HUES6 (cell line): Measurements from ENCODE around the gene SLC6A12.
"Not testable (repeated sequence)": the region's sequence is repeated elsewhere in the genome, so short reads cannot be mapped to it uniquely, and the experiment has no call there.

Experiments used
- H3K27ac ChIP-seq: 2 replicates; pipeline ENCODE4 v1.7.0; 2013; ENCODE audit warnings: low read depth, mild to moderate bottlenecking, low read length, inconsistent platforms
- H3K27me3 ChIP-seq: 2 replicates; pipeline ENCODE4 v1.6.1; 2013; ENCODE audit warnings: low read length; ENCODE audit not compliant: control insufficient read depth, insufficient read depth
- H3K36me3 ChIP-seq: 2 replicates; pipeline ENCODE4 v1.6.1; 2013; ENCODE audit warnings: low read length; ENCODE audit not compliant: control insufficient read depth, insufficient read depth
- H3K4me1 ChIP-seq: 2 replicates; pipeline ENCODE4 v1.6.1; 2013; ENCODE audit warnings: low read length; ENCODE audit not compliant: control insufficient read depth, insufficient read depth
- H3K4me3 ChIP-seq: 2 replicates; pipeline ENCODE4 v1.5.1; 2013; ENCODE audit warnings: low read depth, low read length
- H3K9ac ChIP-seq: one replicate; pipeline ENCODE4 v1.6.1; 2013; ENCODE audit warnings: mild to moderate bottlenecking, low read length
- H3K9me3 ChIP-seq: 2 replicates; pipeline ENCODE4 v1.6.1; 2013; ENCODE audit warnings: low read depth, low read length; ENCODE audit not compliant: control insufficient read depth, insufficient read depth

Gene SLC6A12

GRCh38 chr12:226401-226800 lies 12.4 kb upstream of the SLC6A12 start:
- Histone ChIP-seq H3K4me1 (no peaks in the 10 kb centered on the region), H3K9ac (no peak overlapping the region), H3K9me3 (no peaks in the 10 kb centered on the region), H3K4me3 (no peak overlapping the region), H3K36me3 (no peaks in the 10 kb centered on the region), H3K27ac (no peak overlapping the region), H3K27me3 (no peaks in the 10 kb centered on the region; the same call in 1 of the 2 replicates)

- Histone ChIP-seq H3K27ac (no peak overlapping the region), H3K36me3 (no peaks in the 10 kb centered on the region), H3K9me3 (no peaks in the 10 kb centered on the region), H3K27me3 (no peaks in the 10 kb centered on the region; the same call in 1 of the 2 replicates), H3K4me1 (0 out of 2 replicates have a peak, but pooled peaks cover 2% of the 10 kb centered on the region), H3K4me3 (no peak overlapping the region), H3K9ac (no peak overlapping the region)
These were observed 11.1 kb upstream of the SLC6A12 start for GRCh38 chr12:225012-225411.

DNA sequence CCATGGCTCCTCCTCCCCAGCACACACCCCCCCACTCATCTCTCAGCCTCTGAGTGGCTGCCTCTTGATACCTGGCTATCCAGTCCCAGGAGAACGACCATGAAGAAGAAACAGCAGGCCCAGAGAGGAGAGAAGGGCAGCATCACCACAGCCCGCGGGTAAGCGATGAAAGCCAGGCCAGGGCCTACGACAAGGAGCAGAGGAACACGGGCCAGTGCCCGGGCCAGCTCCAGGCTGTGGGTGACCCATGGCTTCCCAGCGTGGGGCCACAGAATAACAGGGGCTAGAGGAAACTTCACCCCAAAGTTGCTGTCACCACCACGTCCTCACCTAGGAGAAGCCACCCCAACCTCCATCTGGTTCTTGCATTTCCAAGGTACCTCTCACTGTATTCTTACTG lies 10.4 kb upstream of the SLC6A12 start:
- H3K4me3 ChIP-seq, result no peak overlapping the region
- H3K4me1 ChIP-seq, result 0 out of 2 replicates have a peak, but pooled peaks cover 2% of the 10 kb centered on the region
- H3K27me3 ChIP-seq, result no peaks in the 10 kb centered on the region; the same call in 1 of the 2 replicates
- no peak overlapping the region for H3K9ac ChIP-seq
- no peaks in the 10 kb centered on the region for H3K9me3 ChIP-seq
- no peak overlapping the region for H3K27ac ChIP-seq
- H3K36me3 ChIP-seq, result no peaks in the 10 kb centered on the region

DNA sequence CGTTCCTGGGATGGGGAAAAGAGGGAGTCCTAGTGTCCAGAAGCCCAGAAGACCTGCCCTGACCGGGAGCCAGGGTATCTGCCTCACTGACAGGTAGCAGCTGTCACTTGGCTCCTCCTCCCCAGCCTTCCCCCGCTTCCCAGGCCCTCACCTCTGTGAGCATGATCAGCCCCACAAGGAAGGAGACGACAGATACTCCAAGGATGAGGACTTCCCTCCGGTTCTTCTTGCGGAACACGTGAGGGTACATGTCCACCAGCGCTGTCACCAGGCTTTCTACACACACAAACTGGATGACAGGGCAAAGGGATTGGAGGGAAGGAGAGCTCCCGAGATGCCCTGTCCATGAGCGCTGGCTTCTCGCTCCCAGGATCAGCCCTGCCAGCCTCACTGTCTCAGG lies 9.9 kb upstream of the SLC6A12 start:
- H3K9me3 ChIP-seq, result no peaks in the 10 kb centered on the region
- H3K36me3 ChIP-seq, result no peaks in the 10 kb centered on the region

GRCh38 chr12:221736-222135 lies 7.8 kb upstream of the SLC6A12 start:
- no peak overlapping the region for H3K27ac ChIP-seq
- 0 out of 2 replicates have a peak, but pooled peaks cover 2% of the 10 kb centered on the region for H3K4me1 ChIP-seq
- H3K9ac ChIP-seq, result no peak overlapping the region
- H3K36me3 ChIP-seq, result no peaks in the 10 kb centered on the region
- no peak overlapping the region for H3K4me3 ChIP-seq
- H3K27me3 ChIP-seq, result peaks cover 3% of the 10 kb centered on the region; the same call in 1 of the 2 replicates
- no peaks in the 10 kb centered on the region for H3K9me3 ChIP-seq

More for the DNA sequence above, 9.9 kb upstream of the SLC6A12 start:
- H3K4me3 ChIP-seq, result no peak overlapping the region
- H3K27me3 ChIP-seq, result no peaks in the 10 kb centered on the region; the same call in 1 of the 2 replicates
- no peak overlapping the region for H3K9ac ChIP-seq
- no peak overlapping the region for H3K27ac ChIP-seq
- H3K4me1 ChIP-seq, result 0 out of 2 replicates have a peak, but pooled peaks cover 2% of the 10 kb centered on the region

DNA sequence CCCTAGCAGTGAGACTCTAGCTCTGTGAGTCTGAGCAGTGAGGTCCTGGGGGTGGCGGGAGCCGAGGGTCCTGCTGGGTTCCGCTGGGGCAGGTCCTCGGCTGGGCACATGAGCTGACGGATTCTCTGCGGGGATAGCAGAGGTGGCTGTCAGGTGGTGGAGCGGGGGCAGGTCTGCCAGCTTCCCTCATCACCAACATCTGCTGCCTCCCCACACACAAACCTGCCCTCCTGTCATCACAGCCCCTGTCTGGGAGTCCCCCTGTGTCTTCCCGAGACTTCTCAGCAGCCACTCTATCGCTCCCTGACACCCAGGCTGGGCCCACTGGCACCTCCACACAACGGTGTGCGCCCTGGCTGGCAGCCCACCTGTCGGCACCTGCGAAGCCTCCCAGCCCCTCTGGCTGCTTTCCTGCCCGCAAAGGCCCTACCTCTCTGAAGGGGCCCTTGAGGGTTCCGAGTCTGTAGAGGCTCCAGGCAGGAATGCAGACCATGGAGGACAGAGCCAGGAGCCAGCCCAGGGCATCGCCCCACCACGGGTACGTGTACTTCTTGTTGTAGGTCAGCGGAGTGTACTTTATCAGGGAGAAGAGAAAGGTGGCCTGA lies 7.1 kb upstream of the SLC6A12 start:
- no peak overlapping the region for H3K4me3 ChIP-seq
- H3K36me3 ChIP-seq, result no peaks in the 10 kb centered on the region
- H3K27me3 ChIP-seq, result peaks cover 7% of the 10 kb centered on the region; the same call in 1 of the 2 replicates
- no peak overlapping the region for H3K9ac ChIP-seq
- no peak overlapping the region for H3K27ac ChIP-seq
- H3K9me3 ChIP-seq, result no peaks in the 10 kb centered on the region
- 0 out of 2 replicates have a peak, but pooled peaks cover 2% of the 10 kb centered on the region for H3K4me1 ChIP-seq

DNA sequence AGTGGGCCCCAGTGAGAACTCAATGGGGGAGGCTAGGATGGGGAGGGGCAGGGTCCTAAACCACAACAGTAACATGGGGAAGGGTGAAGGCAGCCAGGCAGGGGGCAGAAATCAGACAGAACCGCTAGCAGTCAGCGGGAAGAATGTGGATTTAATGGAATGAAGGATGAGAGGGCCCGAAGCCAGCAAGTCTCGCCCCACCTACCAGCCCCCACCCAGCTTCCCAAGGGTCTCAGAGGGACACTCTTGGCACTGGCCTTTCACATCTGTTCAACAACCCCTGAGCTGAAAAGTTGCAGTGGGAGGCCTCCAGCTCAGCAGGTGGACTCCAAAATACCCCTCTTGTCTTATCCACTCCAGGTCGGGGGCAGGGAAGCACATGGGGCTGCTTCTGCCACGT lies 6.5 kb upstream of the SLC6A12 start:
- Histone ChIP-seq H3K27ac (no peak overlapping the region), H3K4me3 (no peak overlapping the region), H3K36me3 (no peaks in the 10 kb centered on the region), H3K9me3 (no peaks in the 10 kb centered on the region), H3K9ac (no peak overlapping the region), H3K4me1 (0 out of 2 replicates have a peak, but pooled peaks cover 2% of the 10 kb centered on the region), H3K27me3 (peaks cover 12% of the 10 kb centered on the region; the same call in 1 of the 2 replicates)

DNA sequence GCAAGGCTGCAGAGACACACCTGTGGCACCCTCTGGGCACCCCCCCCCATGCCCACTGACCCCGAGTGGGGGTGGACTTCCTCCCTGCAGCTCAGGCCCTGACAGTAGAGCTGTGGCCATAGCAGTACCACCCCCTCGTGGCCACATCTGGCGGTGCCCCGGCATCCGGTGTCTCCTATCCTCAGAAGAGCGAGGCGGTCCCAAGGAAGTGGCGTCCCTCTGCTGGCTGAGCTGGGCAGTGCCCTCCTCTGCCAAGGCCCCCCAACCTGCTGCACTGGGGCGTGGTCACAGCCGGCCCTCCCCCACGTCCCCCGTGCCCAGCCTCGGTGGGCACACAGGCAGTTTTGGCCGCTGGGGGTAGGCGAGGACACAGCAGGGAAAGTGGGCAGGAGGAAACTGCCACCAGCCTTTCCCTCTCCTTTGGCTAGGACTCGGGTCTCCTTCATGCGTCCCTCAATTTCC lies 6.0 kb upstream of the SLC6A12 start:
- Histone ChIP-seq H3K27me3 (peaks cover 18% of the 10 kb centered on the region; the same call in 1 of the 2 replicates), H3K36me3 (no peaks in the 10 kb centered on the region), H3K27ac (no peak overlapping the region), H3K4me3 (0 out of 2 replicates have a peak overlapping the region, but pooled peaks have one; percentile 11), H3K9me3 (no peaks in the 10 kb centered on the region), H3K4me1 (0 out of 2 replicates have a peak, but pooled peaks cover 2% of the 10 kb centered on the region), H3K9ac (no peak overlapping the region)

DNA sequence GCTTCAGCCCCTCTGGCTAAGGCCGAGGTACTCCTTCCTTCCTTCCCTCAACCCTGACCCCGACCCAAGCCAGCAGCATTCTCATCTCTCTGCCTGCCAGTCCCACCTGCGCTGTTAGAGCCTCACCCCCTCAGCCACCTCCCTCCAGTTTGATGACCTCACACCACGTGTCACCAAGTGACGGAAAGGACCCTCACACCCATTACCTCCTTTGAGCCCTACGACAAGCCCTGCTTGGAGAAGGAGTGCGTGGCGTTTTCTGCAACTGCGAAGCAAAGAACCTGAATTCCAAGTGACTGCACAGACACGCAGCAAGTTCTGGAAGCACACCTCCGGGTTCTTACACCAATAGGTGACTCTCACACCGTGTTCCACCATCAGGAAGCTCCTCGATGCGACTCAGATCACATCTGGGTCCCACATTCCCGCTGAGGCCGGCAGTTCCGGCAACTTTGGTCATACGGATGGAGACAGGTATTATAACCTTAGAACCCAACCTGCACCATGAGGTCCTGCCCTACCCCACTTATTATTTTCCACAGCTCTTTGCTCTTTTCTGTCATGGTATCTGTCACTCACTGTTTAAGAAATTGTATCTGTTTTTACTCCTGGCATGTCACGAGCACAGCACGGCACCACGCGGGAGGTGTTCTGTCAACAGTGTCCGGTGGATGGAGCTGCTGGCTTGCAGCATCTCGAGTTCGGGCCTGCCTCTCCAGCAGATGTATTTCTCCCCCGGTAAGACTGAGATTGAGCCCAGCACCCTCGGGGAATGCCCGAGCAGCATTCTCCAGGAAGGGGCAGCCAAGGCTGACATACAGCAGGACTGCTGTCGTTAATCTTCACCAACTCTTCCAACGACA lies 5.0 kb upstream of the SLC6A12 start:
- H3K9ac ChIP-seq, result no peak overlapping the region
- H3K27ac ChIP-seq, result no peak overlapping the region

GRCh38 chr12:218221-218620 lies 4.3 kb upstream of the SLC6A12 start:
- Histone ChIP-seq H3K4me3 (no peak overlapping the region), H3K9me3 (no peaks in the 10 kb centered on the region), H3K36me3 (no peaks in the 10 kb centered on the region), H3K27ac (no peak overlapping the region), H3K9ac (no peak overlapping the region), H3K27me3 (peaks cover 35% of the 10 kb centered on the region), H3K4me1 (peaks cover 18% of the 10 kb centered on the region; the same call in 1 of the 2 replicates)

More for the DNA sequence above, 5.0 kb upstream of the SLC6A12 start:
- H3K9me3 ChIP-seq, result no peaks in the 10 kb centered on the region
- H3K4me1 ChIP-seq, result peaks cover 11% of the 10 kb centered on the region; the same call in 1 of the 2 replicates
- H3K36me3 ChIP-seq, result no peaks in the 10 kb centered on the region
- no peak overlapping the region for H3K4me3 ChIP-seq
- peaks cover 27% of the 10 kb centered on the region for H3K27me3 ChIP-seq

GRCh38 chr12:217029-217428 lies 3.1 kb upstream of the SLC6A12 start:
- H3K9ac ChIP-seq, H3K4me3 ChIP-seq, H3K36me3 ChIP-seq, H3K9me3 ChIP-seq, H3K27ac ChIP-seq: not testable (repeated sequence)
- H3K27me3 ChIP-seq, result peaks cover 47% of the 10 kb centered on the region
- peaks cover 23% of the 10 kb centered on the region; the same call in 1 of the 2 replicates for H3K4me1 ChIP-seq
